Measurements from ENCODE around the gene MEI1.

DNA sequence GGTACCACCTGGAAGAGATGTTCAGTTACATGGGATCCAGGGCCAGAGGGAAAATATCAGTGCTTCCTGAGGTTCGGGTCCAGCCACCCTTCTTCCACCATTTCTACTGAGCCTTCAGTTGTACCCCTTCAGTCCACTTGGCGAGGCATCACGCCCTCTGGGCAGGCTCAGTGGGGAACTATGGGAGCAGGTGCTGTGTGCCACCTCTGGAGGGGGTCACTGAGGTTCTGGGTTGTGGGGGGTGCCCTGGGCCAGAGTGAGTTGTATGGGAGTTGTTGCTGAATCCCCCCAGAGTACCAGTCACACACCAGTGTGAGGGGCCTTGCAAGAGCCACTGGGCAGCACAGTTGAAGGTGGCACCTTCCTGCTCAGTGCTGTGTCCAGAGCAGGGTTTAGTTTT is 130.9 kb downstream of the MEI1 start:
- TF ChIP-seq CTCF (IDR thresholded peaks at IDR 0.05): no peak
- TF ChIP-seq POLR2A (IDR thresholded peaks at IDR 0.05): no peak
